GM11168 (cell line): ENCODE results near the gene PRSS58.

Source experiments
- in situ Hi-C: fragments of 300-500 bp; cut with MboI; formaldehyde crosslinking; loops from one replicate; pipeline ENCODE4 v1.12.0; 2022; ENCODE audit warnings: low sequenced_read_pairs; ENCODE audit not compliant: unreplicated experiment

PRSS58 gene

DNA sequence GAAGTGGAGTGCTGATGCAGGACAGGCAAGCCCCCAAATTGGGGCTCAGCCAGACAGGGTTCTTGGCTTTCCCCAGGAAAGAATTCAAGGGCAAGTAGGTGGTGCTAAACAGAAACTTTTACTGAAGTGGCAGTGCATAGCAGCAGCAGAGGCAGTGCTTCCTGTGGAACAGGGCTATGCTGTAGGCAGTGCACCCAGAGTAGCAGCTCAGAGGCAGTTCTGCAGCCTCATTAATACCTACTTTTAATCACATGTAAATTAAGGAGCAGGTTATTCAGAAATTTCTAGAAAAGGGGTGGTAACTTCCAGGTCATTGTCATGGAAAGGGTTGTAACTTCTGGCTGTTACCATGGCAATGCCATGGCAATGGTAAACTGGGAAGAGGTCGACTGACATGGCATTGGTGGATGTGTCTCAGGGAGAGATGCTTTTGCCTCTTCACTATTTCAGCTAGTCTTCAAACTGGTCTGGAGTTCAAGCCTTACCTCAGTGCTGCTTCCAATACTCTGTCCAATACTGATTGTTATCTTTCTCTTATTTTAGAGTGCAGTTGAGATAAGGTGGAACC is 29.2 kb downstream of the PRSS58 start:
- in situ Hi-C loops = no loop called here
